ENCODE results near the gene TTLL5.

GRCh38 chr14:75667099-75667765 is 6.2 kb downstream of the TTLL5 start:
- TF ChIP-seq CTCF (IDR thresholded peaks at IDR 0.05; ENCODE audit: insufficient read depth, low read length, poor library complexity, severe bottlenecking) (no peak), EZH2phosphoT487 (conservative IDR thresholded peaks at IDR 0.05; ENCODE audit: low read length) (no peak)

Data from SU-DHL-6 (cell line).